PC-3 (cell line): Measurements from ENCODE around the gene SLC25A41. TPM values are rescaled to one million over a fixed set of nuclear protein-coding genes. Genes with fewer than 3 reads are reported as not detected.

Experiments used
- ATAC-seq: fragments of 200-7000 bp; cut with Tn5 transposase; 2 replicates; pipeline ENCODE4 v1.9.1; 2020; ENCODE audit warnings: mild to moderate bottlenecking, moderate library complexity
- BruUV-seq: library from RNA; stranded (reverse); fragments of 400-500 nt; replicated peaks from 2 replicates; lab custom pipeline; 2021; lab: Mats Ljungman, UMichigan
- CTCF ChIA-PET: fragments of 300-600 bp; sonication (Branson Sonifier 250); formaldehyde crosslinking; loops from one replicate; lab custom pipeline; 2022; ENCODE audit warnings: antibody characterized with exemption; lab: Charles Lee
- POLR2A ChIA-PET: fragments of 300-600 bp; sonication (Branson Sonifier 250); formaldehyde crosslinking; loops from one replicate; lab custom pipeline; 2022; ENCODE audit warnings: antibody characterized with exemption; ENCODE audit not compliant: unreplicated experiment; lab: Charles Lee
- DNase-seq: peaks from one replicate; pipeline ENCODE4 v3.0.0-alpha.2; 2015
- H2AFZ ChIP-seq: fragments of 300-600 bp; sonication (generic); 2 replicates; pipeline ENCODE4 v1.6.0; 2016; ENCODE audit warnings: antibody characterized with exemption, low read length
- H3F3A ChIP-seq: fragments of 300-600 bp; sonication (generic); one replicate; pipeline ENCODE4 v1.6.0; 2017; ENCODE audit warnings: antibody characterized with exemption, low read length, control low read depth, mild to moderate bottlenecking; ENCODE audit not compliant: unreplicated experiment
- H3K27ac ChIP-seq: fragments of 300-600 bp; sonication (generic); 2 replicates; pipeline ENCODE4 v1.5.1; 2016; ENCODE audit warnings: mild to moderate bottlenecking, low read length
- H3K27me3 ChIP-seq: fragments of 300-600 bp; sonication (generic); 2 replicates; pipeline ENCODE4 v1.6.1; 2016; ENCODE audit warnings: low read length, mixed read lengths
- H3K36me3 ChIP-seq: fragments of 300-600 bp; sonication (generic); 2 replicates; pipeline ENCODE4 v1.6.1; 2016; ENCODE audit warnings: low read depth, mixed run types, low read length, mixed read lengths
- H3K4me1 ChIP-seq: fragments of 300-600 bp; sonication (generic); 2 replicates; pipeline ENCODE4 v1.5.1; 2016; ENCODE audit warnings: low read length; ENCODE audit not compliant: insufficient read depth
- H3K4me2 ChIP-seq: fragments of 300-600 bp; sonication (generic); 2 replicates; pipeline ENCODE4 v1.6.0; 2016; ENCODE audit warnings: low read length
- H3K4me3 ChIP-seq: fragments of 300-600 bp; sonication (generic); 2 replicates; pipeline ENCODE4 v1.5.1; 2016; ENCODE audit warnings: mild to moderate bottlenecking, low read length, mixed read lengths
- H3K79me2 ChIP-seq: fragments of 300-600 bp; sonication (generic); 2 replicates; pipeline ENCODE4 v1.6.1; 2017; ENCODE audit warnings: low read length, mixed read lengths
- H3K9ac ChIP-seq: fragments of 300-600 bp; sonication (generic); 2 replicates; pipeline ENCODE4 v1.6.0; 2016; ENCODE audit warnings: mild to moderate bottlenecking, low read length
- H3K9me2 ChIP-seq: fragments of 300-600 bp; sonication (generic); replicated peaks from 2 replicates; pipeline ENCODE4 v1.6.1; 2016; ENCODE audit warnings: mixed run types, low read length, mixed read lengths
- H3K9me3 ChIP-seq: fragments of 300-600 bp; sonication (generic); 2 replicates; pipeline ENCODE4 v1.6.1; 2016; ENCODE audit warnings: low read length, mixed read lengths
- H4K20me1 ChIP-seq: fragments of 300-600 bp; sonication (generic); 2 replicates; pipeline ENCODE4 v1.6.1; 2016; ENCODE audit warnings: low read length, mixed read lengths
- EZH2 ChIP-seq: fragments of 300-600 bp; sonication (generic); IDR thresholded peaks from one replicate; pipeline ENCODE4 v1.6.1; 2017; ENCODE audit warnings: antibody characterized with exemption, mild to moderate bottlenecking, low read length; ENCODE audit not compliant: unreplicated experiment
- EZH2phosphoT487 ChIP-seq: fragments of 300-600 bp; sonication (generic); IDR thresholded peaks from 2 replicates; pipeline ENCODE4 v1.6.1; 2018; ENCODE audit warnings: mild to moderate bottlenecking, antibody characterized with exemption, low read length, borderline replicate concordance
- intact Hi-C: fragments of 100-400 bp; cut with micrococcal nuclease; formaldehyde crosslinking; loops from 2 replicates; pipeline ENCODE4 v1.9.0; 2023
- total RNA-seq: library from RNA; depleted of rRNA; stranded (reverse); fragments of >200 nt; gene quantifications from 2 replicates; pipeline ENCODE4 v1.2.3, GENCODE V29; 2014
- TF ChIP-seq, protein P1 (sequence below): fragments of 300-600 bp; sonication (generic); conservative IDR thresholded peaks from 2 replicates; pipeline ENCODE4 v1.5.1; 2017; ENCODE audit warnings: antibody characterized with exemption, low read depth, mild to moderate bottlenecking, low read length

SLC25A41 gene
- total RNA-seq, 1 experiment from 2014 or later, result 0.26 TPM

DNA sequence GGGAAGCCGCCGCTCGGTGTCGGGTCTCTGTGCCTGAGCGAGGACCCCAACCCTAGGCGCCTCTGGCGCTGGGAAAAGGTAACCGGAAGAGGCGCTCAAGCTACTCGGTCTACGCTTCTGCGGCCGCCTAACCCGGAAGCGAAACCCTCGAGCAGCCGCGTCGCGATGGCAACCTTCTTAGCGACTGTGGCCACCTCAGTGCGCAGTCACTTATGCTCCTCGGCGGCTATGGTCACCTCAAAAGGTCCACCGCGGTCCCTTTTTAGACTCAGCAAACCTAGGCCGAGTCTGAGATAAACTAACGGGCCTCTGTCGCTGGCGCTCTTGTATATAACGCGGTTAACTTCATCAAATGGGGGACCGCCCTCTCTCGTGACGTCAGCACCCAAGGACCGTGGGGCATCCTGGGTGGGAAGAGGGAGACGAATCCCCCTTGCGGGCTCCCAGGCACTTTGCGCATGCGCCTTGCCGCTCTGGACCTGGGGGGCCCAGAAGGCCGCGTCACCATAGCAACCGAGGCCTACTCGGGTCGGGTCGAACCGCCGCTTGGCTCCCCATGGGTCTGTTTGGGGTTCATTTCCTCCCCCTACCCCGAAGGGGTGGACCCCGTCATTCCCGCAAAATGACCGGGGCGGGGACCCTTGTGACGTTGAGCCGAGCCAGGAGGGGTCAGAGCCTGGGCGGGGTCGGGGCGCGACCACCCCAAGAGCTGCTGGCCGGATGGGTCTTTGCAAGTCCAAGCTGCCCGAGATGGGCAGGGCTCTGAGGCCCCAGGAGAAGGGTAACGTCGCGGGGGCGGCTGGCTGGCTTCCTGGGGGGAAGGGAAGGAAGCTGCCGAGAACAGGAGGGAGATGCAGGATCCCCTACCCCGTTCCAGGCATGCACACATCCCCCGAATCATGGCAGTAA is 40.2 kb downstream of the SLC25A41 start, which contains the start of gene GTF2F1:
Gene GTF2F1 (minus strand): TSS at position 91 of the 909 bp plus-strand sequence. CDS start 169 bp downstream, outside the sequence.
- no peaks in the 10 kb centered on the region for H3K27me3 ChIP-seq
- H3K9me3 ChIP-seq, result no peaks in the 10 kb centered on the region
- peak within 1 kb of the TSS; percentile 89 for H3K9ac ChIP-seq
- no peaks in the 10 kb centered on the region for H4K20me1 ChIP-seq
- peaks cover 18% of the 10 kb centered on the region for H3K4me1 ChIP-seq
- peaks cover 22% of the 10 kb centered on the region for H3K79me2 ChIP-seq
- ChIA-PET CTCF (interaction anchor here (0.6 kb wide), 3 partner anchors 28 to 673 kb away, joined by 3 to 6 read pairs (median 3); partner anchors contain the start of genes CATSPERD and LONP1), POLR2A (interaction anchor here (0.6 to 0.7 kb wide), 4 partner anchors 32 to 363 kb away, joined by 3 to 4 read pairs (median 3); partner anchors contain the start of gene KHSRP)
- no peaks in the 10 kb centered on the region for H3F3A ChIP-seq
- H3K9me2 ChIP-seq, result no peaks in the 10 kb centered on the region
- H3K4me2 ChIP-seq, result peak within 1 kb of the TSS; percentile 94
- peaks cover 16% of the 10 kb centered on the region; the same call in 1 of the 2 replicates for H3K36me3 ChIP-seq
- H3K4me3 ChIP-seq, result peak within 1 kb of the TSS; percentile 81
- no peak for TF ChIP-seq EZH2
- TF ChIP-seq, protein P1, sequence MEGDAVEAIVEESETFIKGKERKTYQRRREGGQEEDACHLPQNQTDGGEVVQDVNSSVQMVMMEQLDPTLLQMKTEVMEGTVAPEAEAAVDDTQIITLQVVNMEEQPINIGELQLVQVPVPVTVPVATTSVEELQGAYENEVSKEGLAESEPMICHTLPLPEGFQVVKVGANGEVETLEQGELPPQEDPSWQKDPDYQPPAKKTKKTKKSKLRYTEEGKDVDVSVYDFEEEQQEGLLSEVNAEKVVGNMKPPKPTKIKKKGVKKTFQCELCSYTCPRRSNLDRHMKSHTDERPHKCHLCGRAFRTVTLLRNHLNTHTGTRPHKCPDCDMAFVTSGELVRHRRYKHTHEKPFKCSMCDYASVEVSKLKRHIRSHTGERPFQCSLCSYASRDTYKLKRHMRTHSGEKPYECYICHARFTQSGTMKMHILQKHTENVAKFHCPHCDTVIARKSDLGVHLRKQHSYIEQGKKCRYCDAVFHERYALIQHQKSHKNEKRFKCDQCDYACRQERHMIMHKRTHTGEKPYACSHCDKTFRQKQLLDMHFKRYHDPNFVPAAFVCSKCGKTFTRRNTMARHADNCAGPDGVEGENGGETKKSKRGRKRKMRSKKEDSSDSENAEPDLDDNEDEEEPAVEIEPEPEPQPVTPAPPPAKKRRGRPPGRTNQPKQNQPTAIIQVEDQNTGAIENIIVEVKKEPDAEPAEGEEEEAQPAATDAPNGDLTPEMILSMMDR, result peak; percentile 25; the same call in 1 of the 2 replicates
- BruUV-seq, result no TSS peak
- peak within 1 kb of the TSS; percentile 99 for H2AFZ ChIP-seq
- intact Hi-C loops, result loop anchor here (1.0 kb wide), 1 partner anchor 21 kb away; the partner anchor contains the start of gene ALKBH7
- peak within 1 kb of the TSS; percentile 53 for H3K27ac ChIP-seq
- DNase-seq (peak; percentile 93), ATAC-seq (peak; percentile 93)

DNA sequence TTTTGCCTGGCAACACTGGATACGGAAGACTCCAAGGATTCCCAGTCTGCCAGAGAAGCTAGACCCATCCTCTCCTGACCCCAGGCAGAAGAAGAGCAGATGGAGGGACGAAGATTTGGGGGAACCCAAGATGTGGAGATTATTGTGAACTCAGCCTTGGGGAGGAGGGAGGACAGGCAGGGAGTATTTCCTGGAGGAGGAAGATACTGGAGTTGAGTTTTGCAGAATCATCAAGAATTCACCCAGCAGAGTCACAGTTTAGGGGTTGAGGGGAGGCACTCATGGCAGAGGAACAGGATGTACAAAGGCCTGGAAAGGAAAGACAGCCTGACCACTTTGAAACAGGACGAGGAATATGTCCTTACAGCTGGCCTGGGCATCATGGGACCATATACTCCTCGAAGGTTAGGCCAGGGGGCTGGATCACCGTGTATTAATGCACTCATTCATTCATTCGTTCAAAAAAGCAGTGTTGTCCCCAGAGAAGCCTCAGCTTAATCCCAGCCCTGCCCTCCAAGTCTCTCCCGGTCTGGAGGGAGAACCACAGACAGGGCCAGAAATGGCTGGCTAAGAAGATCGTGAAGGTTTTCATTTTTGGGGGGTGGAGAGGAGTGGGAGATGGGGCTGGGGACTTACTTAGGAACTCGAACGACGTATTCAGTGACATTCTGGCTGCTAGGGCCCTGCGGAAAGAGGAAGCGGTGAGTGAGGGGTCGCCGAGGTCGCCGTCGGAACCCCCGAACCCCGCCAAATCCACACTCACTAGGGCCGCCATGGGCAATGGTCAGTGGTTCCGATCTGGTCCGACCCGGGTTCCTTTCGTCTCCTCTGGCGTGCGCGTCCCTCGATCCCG is 41.1 kb downstream of the SLC25A41 start:
- CTCF ChIA-PET, result interaction anchor here (0.6 kb wide), 2 partner anchors 57 to 672 kb away, joined by 3 to 6 read pairs; partner anchors contain the start of genes CATSPERD and LONP1
- DNase-seq (no peak), ATAC-seq (no peak; the same call in 1 of the 2 replicates)
- H3K9me3 ChIP-seq, result no peaks in the 10 kb centered on the region
- POLR2A ChIA-PET, result interaction anchor here (0.6 to 0.7 kb wide), 4 partner anchors 33 to 364 kb away, joined by 3 to 4 read pairs (median 3); partner anchors contain the start of gene KHSRP
- peak overlapping the region; percentile 94 for H3K4me2 ChIP-seq
- H3F3A ChIP-seq, result no peaks in the 10 kb centered on the region
- TF ChIP-seq EZH2, result no peak
- TF ChIP-seq, protein P1, result no peak
- no peak for TF ChIP-seq EZH2phosphoT487
- H2AFZ ChIP-seq, result peak overlapping the region; percentile 99
- H3K4me1 ChIP-seq, result peaks cover 18% of the 10 kb centered on the region
- H3K36me3 ChIP-seq, result peaks cover 22% of the 10 kb centered on the region; the same call in 1 of the 2 replicates
- intact Hi-C loops, result loop anchor here (1.0 kb wide), 1 partner anchor 20 kb away; the partner anchor contains the start of gene ALKBH7
- no peaks in the 10 kb centered on the region for H4K20me1 ChIP-seq
- TSS peak; percentile 73 for BruUV-seq
- H3K27ac ChIP-seq, result peak overlapping the region; percentile 53
- H3K9me2 ChIP-seq, result no peaks in the 10 kb centered on the region
- H3K4me3 ChIP-seq, result peak overlapping the region; percentile 81
- H3K27me3 ChIP-seq, result no peaks in the 10 kb centered on the region
- peak overlapping the region; percentile 89 for H3K9ac ChIP-seq
- H3K79me2 ChIP-seq, result peaks cover 22% of the 10 kb centered on the region
